Breast epithelium (tissue), 4 donors: ENCODE data around the gene COA3. TPM values are rescaled to one million over a fixed set of nuclear protein-coding genes. Genes with fewer than 3 reads are reported as not detected.
A peak's percentile ranks its signal among the peaks of the same experiment; 100 is the strongest.

Experiments
- DNase-seq, 2 donors: peaks; one replicate each; pipeline ENCODE4 v3.0.0-alpha.2; 2019; ENCODE audit warnings: low spot score in 2 of 2
- H3K27ac ChIP-seq, 2 donors: fragments of 200-600 bp; sonication (generic) in 1 of 2; one replicate each; pipeline ENCODE4 v1.5.1; 2016 to 2019; ENCODE audit warnings: mild to moderate bottlenecking in 1 of 2
- H3K27me3 ChIP-seq, 2 donors: fragments of 200-600 bp; sonication (generic) in 1 of 2; one replicate each; pipeline versions ENCODE4 v1.5.1 to v1.6.0; 2017 to 2019; ENCODE audit warnings: control low read depth in 1 of 2, mild to moderate bottlenecking in 1 of 2
- H3K36me3 ChIP-seq: fragments of 200-600 bp; one replicate; pipeline ENCODE4 v1.5.1; 2019
- H3K4me1 ChIP-seq, 2 donors: fragments of 200-600 bp; sonication (generic); one replicate each; pipeline ENCODE4 v1.5.1; 2016 to 2019; ENCODE audit warnings: control low read depth in 1 of 2
- H3K4me3 ChIP-seq, 3 donors: fragments of 200-600 bp; sonication (generic); 1 replicate in 2 of 3; 2 replicates in 1 of 3; pipeline ENCODE4 v1.5.1; 2016 to 2019; ENCODE audit warnings: mild to moderate bottlenecking in 3 of 3, moderate library complexity in 2 of 3
- H3K9me3 ChIP-seq, 2 donors: fragments of 200-600 bp; sonication (generic) in 1 of 2; one replicate each; pipeline ENCODE4 v1.5.1; 2016 to 2019; ENCODE audit warnings: control low read depth in 1 of 2
- CTCF ChIP-seq, 3 donors: fragments of 450-650 bp; IDR thresholded peaks; one replicate each; pipeline ENCODE4 v1.5.1; 2016 to 2017; ENCODE audit warnings: antibody characterized with exemption in 3 of 3, mild to moderate bottlenecking in 3 of 3, moderate library complexity in 3 of 3
- POLR2A ChIP-seq: fragments of 450-650 bp; IDR thresholded peaks from one replicate; pipeline ENCODE4 v1.6.1; 2016; ENCODE audit warnings: antibody characterized with exemption, mild to moderate bottlenecking, moderate library complexity
- POLR2AphosphoS5 ChIP-seq, 3 donors: sonication (generic); formaldehyde crosslinking; IDR thresholded peaks; one replicate each; pipeline ENCODE4 v1.6.1; 2017; ENCODE audit warnings: antibody characterized with exemption in 3 of 3
- intact Hi-C: fragments of 100-400 bp; cut with DNase I; formaldehyde crosslinking; loops from one replicate; pipeline ENCODE4 v1.15.1; 2023; ENCODE audit warnings: low total_unique reads
- total RNA-seq, 3 donors: library from RNA; depleted of rRNA; stranded (reverse); fragments of >200 nt; gene quantifications; one replicate each; pipeline ENCODE4 v1.1.0, GENCODE V29; 2016

COA3 gene
- total RNA-seq, 3 donors from 2014 or later, result 52.6 to 74.1 (median 72.8) TPM

GRCh38 chr17:42782166-42783061 lies 16.1 kb downstream of the COA3 start:
- DNase-seq, result no peak
- Histone ChIP-seq H3K27ac (no peak overlapping the region), H3K27me3 (peaks cover 0 to 39% of the 10 kb centered on the region in 2 donors), H3K9me3 (no peaks in the 10 kb centered on the region), H3K36me3 (peaks cover 3% of the 10 kb centered on the region), H3K4me1 (no peaks in the 10 kb centered on the region), H3K4me3 (peak overlapping the region in 2 of 3 donors; percentile 57 to 70)
- no peak for TF ChIP-seq CTCF (IDR thresholded peaks at IDR 0.05)
- TF ChIP-seq POLR2AphosphoS5 (IDR thresholded peaks at IDR 0.05), result no peak
- no peak for TF ChIP-seq POLR2A
- intact Hi-C loops, result no loop called here

DNA sequence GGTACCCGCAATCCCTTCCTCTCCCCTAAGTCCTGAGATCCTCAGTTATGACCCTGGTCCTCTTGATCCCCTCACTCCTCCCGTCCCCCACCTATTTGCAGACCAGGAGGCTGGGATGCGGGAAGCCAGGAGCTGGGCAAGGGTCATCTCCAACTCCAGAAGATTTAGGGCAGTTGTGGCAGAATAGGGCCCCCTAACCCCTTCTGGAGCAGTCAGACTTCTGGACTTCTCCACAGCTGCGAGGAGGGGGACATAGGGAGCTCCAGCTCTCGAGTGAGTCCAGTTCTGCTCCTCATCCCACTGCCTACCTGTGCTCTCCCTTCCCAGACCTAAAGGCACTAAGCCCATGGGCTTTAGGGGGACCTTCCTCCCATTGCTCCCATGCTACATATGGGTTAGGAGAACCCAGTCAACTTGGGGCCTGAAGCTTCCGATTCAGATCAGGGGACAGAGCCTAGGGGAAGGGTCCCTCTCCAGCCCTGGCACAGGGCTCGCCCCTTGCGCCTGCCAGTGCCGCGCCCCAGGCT lies 16.8 kb downstream of the COA3 start:
- H3K4me1 ChIP-seq, result no peaks in the 10 kb centered on the region
- peaks cover 0 to 39% of the 10 kb centered on the region in 2 donors for H3K27me3 ChIP-seq
- TF ChIP-seq POLR2AphosphoS5 (IDR thresholded peaks at IDR 0.05) (no peak), CTCF (IDR thresholded peaks at IDR 0.05) (no peak), POLR2A (no peak)

GRCh38 chr17:42780851-42781638 lies 17.5 kb downstream of the COA3 start:
- no peaks in the 10 kb centered on the region for H3K4me1 ChIP-seq

More for the DNA sequence above, 16.8 kb downstream of the COA3 start:
- no peak for DNase-seq
- Histone ChIP-seq H3K9me3 (no peaks in the 10 kb centered on the region), H3K27ac (no peak overlapping the region), H3K36me3 (peaks cover 3% of the 10 kb centered on the region), H3K4me3 (peak overlapping the region in 2 of 3 donors; percentile 57 to 70)
- intact Hi-C loops, result no loop called here

More at GRCh38 chr17:42780851-42781638, 17.5 kb downstream of the COA3 start:
- no peak for DNase-seq
- intact Hi-C loops, result no loop called here
- TF ChIP-seq POLR2A (no peak), POLR2AphosphoS5 (IDR thresholded peaks at IDR 0.05) (no peak), CTCF (IDR thresholded peaks at IDR 0.05) (no peak)
- Histone ChIP-seq H3K27me3 (peaks cover 0 to 34% of the 10 kb centered on the region in 2 donors), H3K4me3 (peak overlapping the region; percentile 27 to 70 (median 57)), H3K36me3 (peaks cover 3% of the 10 kb centered on the region), H3K27ac (peak overlapping the region in 1 of 2 donors; percentile 61), H3K9me3 (no peaks in the 10 kb centered on the region)
